Umbilical cord (tissue), 2 donors: ENCODE results near the gene CXCR6. TPM values are rescaled to one million over a fixed set of nuclear protein-coding genes. Genes with fewer than 3 reads are reported as not detected.

Source experiments
- DNase-seq: peaks from one replicate; pipeline ENCODE4 v3.0.0-alpha.2; 2015; ENCODE audit warnings: low spot score
- total RNA-seq: library from RNA; depleted of rRNA; stranded (reverse); fragments of >200 nt; gene quantifications from one replicate; pipeline ENCODE4 v1.2.3, GENCODE V29; 2014; ENCODE audit warnings: low replicate concordance; ENCODE audit not compliant: insufficient read depth

CXCR6 gene
- total RNA-seq, 1 donor from 2014 or later: 2.2 TPM

GRCh38 chr3:45968149-45968548, 24.9 kb downstream of the CXCR6 start:
- no peak for DNase-seq

DNA sequence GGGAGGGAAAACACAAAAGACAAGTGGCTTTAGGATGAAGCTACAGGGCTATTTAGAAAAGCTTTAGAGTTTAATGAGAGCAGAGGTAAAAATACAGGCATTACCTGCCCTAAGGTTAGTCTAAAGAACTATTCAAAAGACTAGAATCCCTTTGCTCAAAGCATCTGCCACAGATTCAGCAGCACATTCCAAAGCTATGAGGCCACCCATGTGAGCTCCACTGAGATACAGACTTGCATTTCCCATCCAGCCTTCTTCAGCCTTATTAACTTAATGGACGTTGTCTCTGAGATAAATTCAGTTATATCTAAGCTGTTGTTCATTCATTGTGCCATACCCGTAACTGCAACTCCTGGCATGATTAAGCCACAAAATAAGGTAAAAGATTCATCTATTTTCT, 25.4 kb downstream of the CXCR6 start:
- peak; percentile 81 for DNase-seq

DNA sequence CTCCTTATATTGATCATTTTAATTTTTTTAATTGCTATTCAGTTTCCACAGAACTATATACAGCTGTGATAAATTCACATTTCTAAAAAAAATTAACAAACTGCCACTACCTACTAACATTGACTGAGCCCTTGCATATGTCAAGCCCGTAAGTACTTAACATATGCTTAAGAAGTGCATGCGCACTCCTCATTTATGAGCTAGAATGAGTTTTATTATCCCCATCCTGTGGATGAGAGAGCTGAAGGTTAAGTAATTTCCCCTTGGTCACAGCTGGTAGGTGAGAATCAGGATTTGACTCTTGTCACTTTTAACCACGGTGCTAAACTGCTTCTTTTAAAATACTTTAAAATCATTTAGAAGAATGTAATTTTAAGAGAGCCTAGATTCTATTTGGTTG, 25.9 kb downstream of the CXCR6 start:
- DNase-seq: no peak

DNA sequence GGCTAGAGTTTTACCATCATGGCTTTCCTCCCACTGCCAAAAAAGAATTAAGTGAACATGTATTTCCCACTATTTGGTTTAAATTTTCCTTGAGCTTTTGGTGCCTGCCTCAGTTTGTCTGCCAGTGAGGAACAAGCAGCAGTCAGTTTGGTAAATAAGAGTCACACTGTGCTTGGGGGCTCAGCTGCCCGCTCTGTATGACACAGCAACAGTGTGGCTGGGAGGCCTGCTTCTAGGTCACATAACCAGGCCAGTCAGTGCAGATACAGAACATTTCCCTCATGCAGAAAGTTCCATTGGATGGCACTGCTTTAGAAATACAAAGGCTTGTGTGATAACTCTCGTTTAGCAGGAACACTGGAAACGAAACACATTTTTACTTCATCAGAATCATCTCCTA, 26.7 kb downstream of the CXCR6 start:
- DNase-seq: no peak

GRCh38 chr3:45972534-45973402, 29.5 kb downstream of the CXCR6 start:
- DNase-seq: no peak

DNA sequence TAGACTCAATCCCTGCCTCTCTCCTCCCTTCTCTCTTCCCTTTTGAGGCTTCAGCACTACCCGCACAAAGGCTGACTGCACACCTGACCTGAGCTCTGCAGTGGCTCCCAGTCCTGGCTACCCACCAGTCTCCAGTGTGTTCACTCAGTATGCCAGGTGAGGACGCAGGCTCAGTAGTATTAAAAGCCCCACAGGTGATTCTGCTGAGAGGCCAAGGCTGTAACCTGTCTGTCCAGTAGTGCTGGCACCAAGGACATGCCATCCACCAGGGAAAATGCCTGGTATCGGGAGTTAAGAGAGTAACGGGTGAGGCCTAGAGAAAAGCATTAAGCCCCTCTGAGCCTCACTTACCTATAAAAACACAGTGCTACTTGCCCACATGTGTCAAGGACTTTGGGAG, 31.4 kb downstream of the CXCR6 start:
- no peak for DNase-seq

DNA sequence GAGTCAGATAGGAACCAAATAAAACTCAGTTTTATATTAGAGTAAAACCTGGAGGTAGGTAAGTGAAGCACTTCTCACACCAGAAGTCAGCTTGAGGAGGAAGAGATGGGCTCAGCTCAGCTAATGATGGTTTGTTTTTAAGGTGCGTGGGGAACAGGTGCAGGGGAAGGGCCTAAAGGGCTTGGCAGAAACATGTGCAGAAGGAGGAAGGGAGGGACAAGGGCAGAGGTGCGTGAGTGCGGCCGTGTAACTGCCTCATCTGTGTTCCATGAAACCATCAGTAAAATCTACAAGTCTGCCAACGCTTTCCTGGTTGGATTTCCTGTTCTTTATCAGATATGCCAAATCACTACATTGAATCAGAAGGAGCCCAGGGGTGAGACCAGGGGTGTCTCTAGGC, 32.4 kb downstream of the CXCR6 start:
- no peak for DNase-seq

GRCh38 chr3:45976191-45977091, 33.2 kb downstream of the CXCR6 start:
- DNase-seq: no peak

- peak; percentile 88 for DNase-seq
These were observed 34.9 kb downstream of the CXCR6 start for GRCh38 chr3:45978006-45978761.

GRCh38 chr3:45979378-45979777, 36.1 kb downstream of the CXCR6 start:
- no peak for DNase-seq

- DNase-seq: no peak
These were observed 37.1 kb downstream of the CXCR6 start for GRCh38 chr3:45980229-45980813.

- peak; percentile 77 for DNase-seq
These were observed 37.6 kb downstream of the CXCR6 start for GRCh38 chr3:45980819-45981218.

DNA sequence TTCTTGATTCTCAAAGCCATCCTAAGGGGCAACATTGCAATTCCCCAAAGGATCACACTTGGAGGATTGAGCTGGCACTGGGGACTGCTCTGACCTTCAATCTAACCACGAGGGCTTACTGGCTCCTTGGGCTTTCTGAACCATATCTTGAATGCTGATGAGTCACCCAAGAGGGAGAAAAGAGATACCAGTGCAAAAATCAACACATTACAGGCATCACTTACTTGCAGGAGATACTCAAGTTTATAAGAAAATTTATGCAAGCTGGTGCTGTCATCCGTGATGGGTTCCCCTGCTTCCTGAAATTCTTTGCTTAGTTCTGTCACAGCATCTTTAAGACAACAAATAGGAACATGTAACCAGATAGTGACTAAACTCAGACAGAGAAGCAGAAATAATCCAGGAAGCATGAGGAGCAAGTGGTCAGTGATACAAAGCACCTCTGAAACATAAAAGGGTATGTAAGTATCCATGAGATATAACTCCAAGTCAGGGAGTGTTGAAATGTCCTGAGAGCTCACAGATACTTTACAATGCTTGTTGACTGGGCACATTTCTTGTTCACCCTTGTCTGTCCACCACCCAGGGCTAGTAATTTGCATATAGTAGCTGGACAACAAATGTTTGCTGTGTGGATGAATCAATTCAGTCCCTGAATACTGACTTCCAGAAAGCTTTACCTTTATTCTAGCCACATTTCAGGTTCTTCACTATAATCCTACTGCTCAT, 38.2 kb downstream of the CXCR6 start:
- peak; percentile 58 for DNase-seq

DNA sequence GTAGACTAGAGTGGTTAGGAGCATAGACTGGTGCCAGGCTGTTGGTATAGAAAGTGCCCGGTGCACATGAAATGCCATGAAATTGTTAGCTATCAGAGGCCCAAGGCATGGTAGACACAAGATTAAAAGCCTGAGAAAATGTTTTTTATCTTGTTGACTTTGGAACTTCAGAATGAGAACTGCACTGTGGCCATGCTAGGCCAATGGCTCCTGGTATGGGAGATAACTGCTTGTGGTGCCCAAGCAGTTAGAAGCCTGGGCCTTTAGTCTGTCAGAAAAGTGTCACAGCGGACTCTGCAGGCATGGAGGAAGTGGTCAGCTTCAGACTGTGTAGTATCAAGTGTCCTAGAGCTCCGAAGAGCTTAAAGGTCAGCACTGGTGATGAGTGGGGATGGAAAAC, 40.5 kb downstream of the CXCR6 start:
- no peak for DNase-seq

DNA sequence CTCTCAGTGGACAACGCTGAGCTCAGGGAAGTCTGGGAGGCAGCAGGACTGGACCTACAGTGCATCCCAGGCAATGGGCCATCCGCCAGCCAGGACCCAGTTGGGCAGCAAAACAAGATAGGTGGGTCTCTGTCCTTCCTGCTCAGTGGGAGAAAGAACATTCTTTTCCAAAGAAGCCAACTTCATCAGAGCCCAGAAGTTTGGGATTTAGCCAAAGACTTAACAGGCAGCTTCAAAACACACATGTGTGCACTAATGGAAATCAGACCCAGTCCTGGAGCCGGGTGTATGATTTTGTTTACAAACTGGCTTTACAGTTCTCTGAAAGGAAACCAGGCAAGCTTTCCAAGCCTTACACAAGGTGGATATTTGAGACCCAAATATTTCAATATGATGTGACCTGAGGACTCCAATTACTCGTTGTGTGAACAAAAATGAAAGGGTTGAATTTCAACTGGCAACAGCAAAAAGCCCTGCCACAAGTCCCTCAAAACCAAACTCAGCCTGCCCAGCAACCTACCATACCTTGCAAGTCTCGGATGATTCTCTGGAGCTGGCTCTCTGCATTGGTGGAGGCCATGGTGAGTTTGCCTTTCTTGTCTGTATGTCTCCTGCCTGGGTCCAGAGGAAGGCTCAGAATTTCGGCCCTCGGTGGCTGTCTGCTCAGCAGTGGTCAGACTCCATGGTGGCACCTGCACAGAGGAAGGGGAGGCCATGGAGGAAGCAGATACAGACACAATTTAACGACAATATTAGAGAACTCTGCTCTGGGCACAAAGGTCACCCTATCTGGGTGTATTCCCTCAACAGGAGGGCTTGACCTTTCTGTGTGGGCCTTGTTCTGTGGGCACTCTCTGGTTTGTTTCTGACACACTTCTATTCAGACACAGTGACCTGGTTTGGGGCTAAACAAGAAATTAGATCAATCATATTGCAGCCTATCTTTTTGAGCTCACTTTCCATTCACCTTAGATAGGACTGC, 41.4 kb downstream of the CXCR6 start:
- DNase-seq: peak; percentile 81

- DNase-seq: peak; percentile 80
These were observed 42.5 kb downstream of the CXCR6 start for GRCh38 chr3:45985532-45986302.

GRCh38 chr3:45986303-45986982, 43.2 kb downstream of the CXCR6 start:
- no peak for DNase-seq
